GM18505 (cell line): ENCODE results near the gene CACUL1.
A peak's percentile ranks its signal among the peaks of the same experiment; 100 is the strongest.
"Not testable (repeated sequence)": the region's sequence is repeated elsewhere in the genome, so short reads cannot be mapped to it uniquely, and the experiment has no call there.

Source experiments
- ATAC-seq: cut with Tn5 transposase; IDR thresholded peaks from one replicate; pipeline ENCODE4 v1.9.1; 2021; ENCODE audit not compliant: unreplicated experiment
- POLR2A ChIP-seq: IDR thresholded peaks from 4 replicates; pipeline ENCODE4 v1.6.1; 2011; ENCODE audit warnings: borderline replicate concordance; ENCODE audit not compliant: insufficient read depth, insufficient read length; ENCODE audit errors: extremely low read depth

Gene CACUL1

GRCh38 chr10:118758449-118758848 lies 3.7 kb upstream of the CACUL1 start:
- ATAC-seq: no peak
- no peak for TF ChIP-seq POLR2A

GRCh38 chr10:118754229-118754555 lies 578 bp downstream of the CACUL1 start:
- peak; percentile 14 for ATAC-seq
- TF ChIP-seq POLR2A: no peak

DNA sequence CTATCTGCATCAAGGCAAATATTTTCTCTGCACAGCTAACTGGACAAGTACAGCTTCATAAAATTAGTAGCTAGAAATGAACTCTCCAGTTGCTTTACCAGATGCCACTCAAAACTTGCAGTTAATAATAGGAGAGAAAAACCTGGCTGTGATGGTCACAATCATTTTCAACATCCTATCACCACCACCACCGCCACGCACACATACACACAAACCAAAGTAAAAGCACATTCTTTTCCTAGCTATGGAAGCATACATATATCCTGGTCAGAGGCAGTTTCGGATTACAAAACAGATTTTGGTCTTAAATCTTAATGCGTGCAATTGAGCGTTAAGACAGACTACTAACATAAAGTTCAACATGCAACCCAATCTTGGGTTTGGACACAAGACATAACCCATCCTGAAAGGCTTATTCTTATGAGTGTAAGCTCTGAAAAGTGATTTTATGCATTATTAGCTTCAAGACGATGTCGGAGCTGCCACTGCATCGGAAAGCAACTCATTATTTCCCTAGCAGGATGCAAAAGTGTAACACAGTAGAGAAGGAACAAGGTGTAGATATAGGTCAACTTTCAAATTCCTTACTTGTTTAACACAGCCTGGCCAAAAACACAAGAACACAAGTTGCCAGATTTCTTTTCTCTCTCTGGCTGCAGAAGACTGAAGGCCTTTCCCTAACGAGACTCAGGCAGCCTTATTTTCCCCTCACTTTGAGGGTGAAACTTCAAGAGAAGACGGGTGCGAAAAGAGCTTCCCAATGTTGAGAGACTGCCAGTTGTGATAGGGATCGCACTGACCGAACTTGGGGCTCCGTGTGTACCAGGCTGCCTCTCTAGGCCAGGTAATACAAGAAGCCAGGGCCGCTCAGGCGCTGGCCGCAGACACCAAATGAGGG lies 1.2 kb downstream of the CACUL1 start:
- peak; percentile 19 for ATAC-seq

GRCh38 chr10:118752409-118752808 lies 2.4 kb downstream of the CACUL1 start:
- ATAC-seq: no peak

More for the DNA sequence above, 1.2 kb downstream of the CACUL1 start:
- no peak for TF ChIP-seq POLR2A

GRCh38 chr10:118751265-118751664 lies 3.5 kb downstream of the CACUL1 start:
- no peak for ATAC-seq
- no peak for TF ChIP-seq POLR2A

More at GRCh38 chr10:118752409-118752808, 2.4 kb downstream of the CACUL1 start:
- TF ChIP-seq POLR2A: no peak

GRCh38 chr10:118748041-118748440 lies 6.7 kb downstream of the CACUL1 start:
- ATAC-seq: no peak
- no peak for TF ChIP-seq POLR2A

- no peak for ATAC-seq
- no peak for TF ChIP-seq POLR2A
Observed at GRCh38 chr10:118746246-118746645, 8.5 kb downstream of the CACUL1 start.

GRCh38 chr10:118745056-118745455 lies 9.7 kb downstream of the CACUL1 start:
- no peak for TF ChIP-seq POLR2A
- ATAC-seq: no peak

- ATAC-seq: not testable (repeated sequence)
Observed at GRCh38 chr10:118744346-118744918, 10.3 kb downstream of the CACUL1 start.

- ATAC-seq: no peak
- TF ChIP-seq POLR2A: no peak
Observed at GRCh38 chr10:118742782-118743181, 12.0 kb downstream of the CACUL1 start.

DNA sequence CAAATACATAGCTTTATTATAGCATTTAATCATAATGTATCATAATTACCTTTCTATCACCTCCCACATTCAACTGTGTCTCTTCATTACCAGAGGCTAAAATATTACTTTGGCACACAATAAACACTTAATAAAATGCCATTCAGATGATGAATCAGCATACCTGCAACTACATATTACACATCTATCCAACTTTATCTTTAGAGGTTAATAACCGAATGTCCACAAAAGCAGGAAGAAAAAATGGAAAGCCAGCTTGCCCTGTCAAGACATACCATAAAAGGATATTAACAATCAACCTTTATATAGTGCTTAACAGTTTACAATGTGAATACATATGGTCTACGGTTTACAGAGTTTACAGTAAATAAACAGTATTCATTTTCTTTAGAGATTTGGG lies 12.7 kb downstream of the CACUL1 start:
- ATAC-seq: no peak
- TF ChIP-seq POLR2A: no peak

GRCh38 chr10:118738406-118738805 lies 16.4 kb downstream of the CACUL1 start:
- TF ChIP-seq POLR2A: no peak
- ATAC-seq: no peak

DNA sequence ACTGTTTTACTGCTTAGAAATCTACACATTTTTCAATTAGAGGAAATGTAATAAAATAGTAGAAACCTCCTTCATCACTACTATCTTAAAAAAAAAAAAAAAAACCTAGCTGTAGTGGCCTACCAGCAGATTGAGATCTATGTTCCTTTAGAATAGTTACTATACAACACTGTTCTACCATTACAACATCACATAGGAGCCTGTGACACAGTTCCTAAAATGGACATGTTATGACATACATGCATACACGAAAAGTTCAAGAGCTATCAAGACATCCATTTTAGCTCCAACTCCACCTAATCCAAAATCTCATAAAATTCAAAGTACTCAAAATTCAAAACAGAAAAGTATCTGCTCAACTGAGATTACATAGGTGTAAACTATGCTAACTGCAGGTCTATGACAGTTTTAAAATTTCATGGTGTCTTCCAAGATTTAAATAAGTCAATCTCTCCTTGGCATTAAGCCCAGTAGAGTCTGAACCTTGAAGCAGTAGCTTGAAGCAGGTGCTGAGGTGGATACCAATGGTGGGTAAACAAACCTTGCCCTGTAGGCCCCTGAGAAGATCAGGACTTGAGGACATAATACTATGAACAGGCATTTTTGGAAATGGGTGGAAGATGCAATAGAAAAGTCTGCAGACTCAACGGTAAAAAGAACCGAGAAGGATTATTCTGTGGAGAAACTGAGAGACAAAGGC lies 17.0 kb downstream of the CACUL1 start:
- ATAC-seq: no peak
- no peak for TF ChIP-seq POLR2A

GRCh38 chr10:118735294-118735693 lies 19.5 kb downstream of the CACUL1 start:
- no peak for ATAC-seq
- no peak for TF ChIP-seq POLR2A
